ENCODE measurements around the gene PSRC1. TPM values are rescaled to one million over a fixed set of nuclear protein-coding genes. Genes with fewer than 3 reads are reported as not detected.
A peak's percentile ranks its signal among the peaks of the same experiment; 100 is the strongest.

Gene PSRC1
- total RNA-seq, 1 donor from 2014 or later, result 4.2 TPM

GRCh38 chr1:109316506-109316905 is 33.6 kb upstream of the PSRC1 start:
- H3K36me3 ChIP-seq, result peaks cover 99% of the 10 kb centered on the region
- no peaks in the 10 kb centered on the region for H3K27me3 ChIP-seq (ENCODE audit: low read depth)
- no peak for DNase-seq
- ATAC-seq, result no peak
- no peaks in the 10 kb centered on the region for H3K9me3 ChIP-seq
- no peak overlapping the region for H3K4me3 ChIP-seq
- no peak for TF ChIP-seq CTCF (IDR thresholded peaks at IDR 0.05)
- intact Hi-C loops (cut with DNase I), result no loop called here
- peaks cover 10% of the 10 kb centered on the region for H3K4me1 ChIP-seq
- no peak overlapping the region for H3K27ac ChIP-seq

GRCh38 chr1:109315288-109315687 is 32.3 kb upstream of the PSRC1 start:
- TF ChIP-seq CTCF (IDR thresholded peaks at IDR 0.05), result no peak
- intact Hi-C loops (cut with DNase I), result no loop called here
- no peaks in the 10 kb centered on the region for H3K27me3 ChIP-seq (ENCODE audit: low read depth)
- no peak overlapping the region for H3K4me3 ChIP-seq
- DNase-seq (no peak), ATAC-seq (no peak)
- no peak overlapping the region for H3K27ac ChIP-seq
- H3K36me3 ChIP-seq, result peaks cover 97% of the 10 kb centered on the region
- no peaks in the 10 kb centered on the region for H3K9me3 ChIP-seq
- H3K4me1 ChIP-seq, result peaks cover 10% of the 10 kb centered on the region

- ATAC-seq (no peak), DNase-seq (no peak)
- intact Hi-C loops (cut with DNase I), result no loop called here
- Histone ChIP-seq H3K4me1 (peaks cover 10% of the 10 kb centered on the region), H3K27ac (no peak overlapping the region), H3K36me3 (peaks cover 92% of the 10 kb centered on the region), H3K4me3 (no peak overlapping the region), H3K9me3 (no peaks in the 10 kb centered on the region), H3K27me3 (ENCODE audit: low read depth) (no peaks in the 10 kb centered on the region)
- no peak for TF ChIP-seq CTCF (IDR thresholded peaks at IDR 0.05)
Measured at GRCh38 chr1:109314795-109315194, 31.9 kb upstream of the PSRC1 start.

- no peaks in the 10 kb centered on the region for H3K9me3 ChIP-seq
- H3K4me1 ChIP-seq, result peaks cover 10% of the 10 kb centered on the region
- peaks cover 76% of the 10 kb centered on the region for H3K36me3 ChIP-seq
- no peak overlapping the region for H3K4me3 ChIP-seq
- H3K27ac ChIP-seq, result no peak overlapping the region
- ATAC-seq (peak; percentile 29 to 64), DNase-seq (no peak)
- no peaks in the 10 kb centered on the region for H3K27me3 ChIP-seq (ENCODE audit: low read depth)
- intact Hi-C loops (cut with DNase I), result no loop called here
- TF ChIP-seq CTCF (IDR thresholded peaks at IDR 0.05), result no peak
Measured at GRCh38 chr1:109312978-109313775, 30.2 kb upstream of the PSRC1 start.

GRCh38 chr1:109312246-109312645 is 29.3 kb upstream of the PSRC1 start:
- no peak for TF ChIP-seq CTCF (IDR thresholded peaks at IDR 0.05)
- no peak overlapping the region for H3K27ac ChIP-seq
- no peaks in the 10 kb centered on the region for H3K27me3 ChIP-seq (ENCODE audit: low read depth)
- no peaks in the 10 kb centered on the region for H3K9me3 ChIP-seq
- DNase-seq (no peak), ATAC-seq (no peak)
- H3K36me3 ChIP-seq, result peaks cover 67% of the 10 kb centered on the region
- H3K4me1 ChIP-seq, result peaks cover 19% of the 10 kb centered on the region
- intact Hi-C loops (cut with DNase I), result no loop called here
- no peak overlapping the region for H3K4me3 ChIP-seq

Measured in lower lobe of right lung (tissue), 2 donors.